Ovary (tissue), 3 donors: Measurements from ENCODE around the gene HHAT.

Experiments used
- EP300 ChIP-seq: sonication (generic); formaldehyde crosslinking; IDR thresholded peaks from one replicate; pipeline ENCODE4 v1.6.1; 2017; ENCODE audit warnings: antibody characterized with exemption
- POLR2A ChIP-seq: fragments of 450-650 bp; IDR thresholded peaks from one replicate; pipeline ENCODE4 v1.6.1; 2017; ENCODE audit warnings: antibody characterized with exemption, mild to moderate bottlenecking, moderate library complexity
- TF ChIP-seq, protein P1 (sequence below), 3 donors: fragments of 450-650 bp in 2 of 3; fragments of 200-600 bp in 1 of 3; IDR thresholded peaks; one replicate each; pipeline versions ENCODE4 v1.5.1 to v1.8.0; 2016 to 2022; ENCODE audit warnings: antibody characterized with exemption in 3 of 3, mild to moderate bottlenecking in 1 of 3
- donor health status: DM: no; HTN: no; CAD: no.

DNA sequence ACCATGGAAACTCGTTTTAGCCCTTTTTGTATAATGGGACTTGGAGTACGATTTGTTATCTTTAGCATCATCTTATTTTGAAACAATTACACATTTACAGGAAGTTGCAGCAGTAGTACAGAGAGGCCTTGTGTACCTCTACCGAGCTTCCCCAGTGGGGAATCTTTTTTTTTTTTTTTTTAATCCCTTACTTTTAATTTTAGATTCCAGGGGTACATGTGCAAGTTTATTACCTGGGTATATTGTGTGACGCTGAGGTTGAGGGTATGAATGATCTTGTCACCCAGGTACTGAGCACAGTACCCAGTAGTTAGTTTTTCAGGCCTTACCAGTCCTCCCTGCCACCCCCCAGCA is 45.9 kb downstream of the HHAT start:
- TF ChIP-seq, protein P1, sequence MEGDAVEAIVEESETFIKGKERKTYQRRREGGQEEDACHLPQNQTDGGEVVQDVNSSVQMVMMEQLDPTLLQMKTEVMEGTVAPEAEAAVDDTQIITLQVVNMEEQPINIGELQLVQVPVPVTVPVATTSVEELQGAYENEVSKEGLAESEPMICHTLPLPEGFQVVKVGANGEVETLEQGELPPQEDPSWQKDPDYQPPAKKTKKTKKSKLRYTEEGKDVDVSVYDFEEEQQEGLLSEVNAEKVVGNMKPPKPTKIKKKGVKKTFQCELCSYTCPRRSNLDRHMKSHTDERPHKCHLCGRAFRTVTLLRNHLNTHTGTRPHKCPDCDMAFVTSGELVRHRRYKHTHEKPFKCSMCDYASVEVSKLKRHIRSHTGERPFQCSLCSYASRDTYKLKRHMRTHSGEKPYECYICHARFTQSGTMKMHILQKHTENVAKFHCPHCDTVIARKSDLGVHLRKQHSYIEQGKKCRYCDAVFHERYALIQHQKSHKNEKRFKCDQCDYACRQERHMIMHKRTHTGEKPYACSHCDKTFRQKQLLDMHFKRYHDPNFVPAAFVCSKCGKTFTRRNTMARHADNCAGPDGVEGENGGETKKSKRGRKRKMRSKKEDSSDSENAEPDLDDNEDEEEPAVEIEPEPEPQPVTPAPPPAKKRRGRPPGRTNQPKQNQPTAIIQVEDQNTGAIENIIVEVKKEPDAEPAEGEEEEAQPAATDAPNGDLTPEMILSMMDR (IDR thresholded peaks at IDR 0.05) = no peak
- TF ChIP-seq POLR2A (no peak), EP300 (no peak)
